SK-N-SH (cell line): Measurements from ENCODE around the gene OR51A7.

Experiments
- ELF1 ChIP-seq: IDR thresholded peaks from 2 replicates; pipeline ENCODE4 v1.4.0; 2012
- NRF1 ChIP-seq: IDR thresholded peaks from 2 replicates; pipeline ENCODE4 v1.6.1; 2012; ENCODE audit warnings: low read depth, mild to moderate bottlenecking, low read length
- POLR2AphosphoS5 ChIP-seq: IDR thresholded peaks from 2 replicates; pipeline ENCODE4 v1.6.1; 2012; ENCODE audit warnings: low read depth, low read length
- RFX5 ChIP-seq: IDR thresholded peaks from 2 replicates; pipeline ENCODE4 v1.6.1; 2012; ENCODE audit warnings: mild to moderate bottlenecking, improper control_type of control experiment, low read length
- TEAD4 ChIP-seq: IDR thresholded peaks from 2 replicates; pipeline ENCODE4 v1.4.0; 2012; ENCODE audit warnings: mild to moderate bottlenecking, borderline replicate concordance; ENCODE audit not compliant: insufficient read depth
- YY1 ChIP-seq: IDR thresholded peaks from 2 replicates; pipeline ENCODE4 v1.4.0; 2012; ENCODE audit warnings: low read depth, mild to moderate bottlenecking
- TF ChIP-seq, protein P1 (sequence below): IDR thresholded peaks from 2 replicates; pipeline ENCODE4 v1.6.1; 2012; ENCODE audit warnings: mild to moderate bottlenecking, low read depth, low read length, moderate library complexity
- TF ChIP-seq, protein P2 (sequence below): fragments of 200-600 bp; sonication (generic); IDR thresholded peaks from 2 replicates; pipeline ENCODE4 v1.6.1; 2017; ENCODE audit warnings: antibody characterized with exemption, mild to moderate bottlenecking, moderate library complexity
- TF ChIP-seq, protein P3 (sequence below): IDR thresholded peaks from 2 replicates; pipeline ENCODE4 v1.4.0; 2012; ENCODE audit warnings: low read depth

DNA sequence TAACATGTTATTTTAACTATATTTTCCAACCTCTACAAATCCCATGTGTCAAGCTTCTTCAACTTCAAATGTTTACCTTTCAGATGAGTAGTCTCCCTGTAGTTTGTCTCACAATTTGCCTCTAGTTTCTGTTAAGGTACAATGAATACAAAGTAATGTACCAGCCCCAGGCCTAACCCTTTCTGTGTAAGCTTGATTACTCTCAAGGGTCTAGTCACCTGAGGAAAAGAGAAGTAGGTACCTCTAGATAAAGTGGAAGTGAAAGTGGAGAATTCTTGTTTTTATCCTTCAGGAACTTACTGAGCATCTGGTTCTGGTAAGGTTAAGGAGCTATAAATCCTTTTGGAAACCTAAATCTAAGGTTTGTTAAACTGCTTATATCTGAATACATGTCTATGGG lies at the start of gene OR51A7:
- TF ChIP-seq, protein P1, sequence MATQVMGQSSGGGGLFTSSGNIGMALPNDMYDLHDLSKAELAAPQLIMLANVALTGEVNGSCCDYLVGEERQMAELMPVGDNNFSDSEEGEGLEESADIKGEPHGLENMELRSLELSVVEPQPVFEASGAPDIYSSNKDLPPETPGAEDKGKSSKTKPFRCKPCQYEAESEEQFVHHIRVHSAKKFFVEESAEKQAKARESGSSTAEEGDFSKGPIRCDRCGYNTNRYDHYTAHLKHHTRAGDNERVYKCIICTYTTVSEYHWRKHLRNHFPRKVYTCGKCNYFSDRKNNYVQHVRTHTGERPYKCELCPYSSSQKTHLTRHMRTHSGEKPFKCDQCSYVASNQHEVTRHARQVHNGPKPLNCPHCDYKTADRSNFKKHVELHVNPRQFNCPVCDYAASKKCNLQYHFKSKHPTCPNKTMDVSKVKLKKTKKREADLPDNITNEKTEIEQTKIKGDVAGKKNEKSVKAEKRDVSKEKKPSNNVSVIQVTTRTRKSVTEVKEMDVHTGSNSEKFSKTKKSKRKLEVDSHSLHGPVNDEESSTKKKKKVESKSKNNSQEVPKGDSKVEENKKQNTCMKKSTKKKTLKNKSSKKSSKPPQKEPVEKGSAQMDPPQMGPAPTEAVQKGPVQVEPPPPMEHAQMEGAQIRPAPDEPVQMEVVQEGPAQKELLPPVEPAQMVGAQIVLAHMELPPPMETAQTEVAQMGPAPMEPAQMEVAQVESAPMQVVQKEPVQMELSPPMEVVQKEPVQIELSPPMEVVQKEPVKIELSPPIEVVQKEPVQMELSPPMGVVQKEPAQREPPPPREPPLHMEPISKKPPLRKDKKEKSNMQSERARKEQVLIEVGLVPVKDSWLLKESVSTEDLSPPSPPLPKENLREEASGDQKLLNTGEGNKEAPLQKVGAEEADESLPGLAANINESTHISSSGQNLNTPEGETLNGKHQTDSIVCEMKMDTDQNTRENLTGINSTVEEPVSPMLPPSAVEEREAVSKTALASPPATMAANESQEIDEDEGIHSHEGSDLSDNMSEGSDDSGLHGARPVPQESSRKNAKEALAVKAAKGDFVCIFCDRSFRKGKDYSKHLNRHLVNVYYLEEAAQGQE: no peak
- TF ChIP-seq NRF1 (no peak), RFX5 (no peak), ELF1 (no peak), POLR2AphosphoS5 (no peak), TEAD4 (no peak), YY1 (no peak)
- TF ChIP-seq, protein P2, sequence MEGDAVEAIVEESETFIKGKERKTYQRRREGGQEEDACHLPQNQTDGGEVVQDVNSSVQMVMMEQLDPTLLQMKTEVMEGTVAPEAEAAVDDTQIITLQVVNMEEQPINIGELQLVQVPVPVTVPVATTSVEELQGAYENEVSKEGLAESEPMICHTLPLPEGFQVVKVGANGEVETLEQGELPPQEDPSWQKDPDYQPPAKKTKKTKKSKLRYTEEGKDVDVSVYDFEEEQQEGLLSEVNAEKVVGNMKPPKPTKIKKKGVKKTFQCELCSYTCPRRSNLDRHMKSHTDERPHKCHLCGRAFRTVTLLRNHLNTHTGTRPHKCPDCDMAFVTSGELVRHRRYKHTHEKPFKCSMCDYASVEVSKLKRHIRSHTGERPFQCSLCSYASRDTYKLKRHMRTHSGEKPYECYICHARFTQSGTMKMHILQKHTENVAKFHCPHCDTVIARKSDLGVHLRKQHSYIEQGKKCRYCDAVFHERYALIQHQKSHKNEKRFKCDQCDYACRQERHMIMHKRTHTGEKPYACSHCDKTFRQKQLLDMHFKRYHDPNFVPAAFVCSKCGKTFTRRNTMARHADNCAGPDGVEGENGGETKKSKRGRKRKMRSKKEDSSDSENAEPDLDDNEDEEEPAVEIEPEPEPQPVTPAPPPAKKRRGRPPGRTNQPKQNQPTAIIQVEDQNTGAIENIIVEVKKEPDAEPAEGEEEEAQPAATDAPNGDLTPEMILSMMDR: no peak
- TF ChIP-seq, protein P3, sequence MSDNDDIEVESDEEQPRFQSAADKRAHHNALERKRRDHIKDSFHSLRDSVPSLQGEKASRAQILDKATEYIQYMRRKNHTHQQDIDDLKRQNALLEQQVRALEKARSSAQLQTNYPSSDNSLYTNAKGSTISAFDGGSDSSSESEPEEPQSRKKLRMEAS: no peak
